Activated CD4-positive, alpha-beta T cell treated with anti-CD3 and anti-CD28 coated beads, Interleukin-2, amount 10 ng/mL, durations not matched to agents 24 days and 14 days (primary cell): ENCODE measurements around the gene RBFOX2. TPM values are rescaled to one million over a fixed set of nuclear protein-coding genes. Genes with fewer than 3 reads are reported as not detected.
"Not testable (repeated sequence)": the region's sequence is repeated elsewhere in the genome, so short reads cannot be mapped to it uniquely, and the experiment has no call there.

Source experiments
- DNase-seq: peaks from one replicate; pipeline ENCODE4 v3.0.0; 2022
- H3K27ac Mint-ChIP-seq: one replicate; pipeline ENCODE4 v1.8.0; 2022; ENCODE audit warnings: mild to moderate bottlenecking, mixed read lengths
- H3K27me3 Mint-ChIP-seq: one replicate; pipeline ENCODE4 v1.8.0; 2022; ENCODE audit warnings: mixed read lengths
- H3K36me3 Mint-ChIP-seq: one replicate; pipeline ENCODE4 v1.8.0; 2022; ENCODE audit warnings: low read depth, mild to moderate bottlenecking, mixed read lengths
- H3K4me1 Mint-ChIP-seq: one replicate; pipeline ENCODE4 v1.8.0; 2021; ENCODE audit warnings: mixed read lengths
- H3K4me3 Mint-ChIP-seq: one replicate; pipeline ENCODE4 v1.8.0; 2022; ENCODE audit warnings: mild to moderate bottlenecking, moderate library complexity, mixed read lengths
- H3K9me3 Mint-ChIP-seq: one replicate; pipeline ENCODE4 v1.8.0; 2021; ENCODE audit warnings: mixed read lengths
- intact Hi-C: fragments of 100-400 bp; cut with micrococcal nuclease; formaldehyde crosslinking; loops from one replicate; pipeline ENCODE4 v1.15.1; 2023
- total RNA-seq: library from RNA; stranded (reverse); gene quantifications from 2 replicates; pipeline ENCODE4 v1.2.3, GENCODE V29; 2022

The RBFOX2 gene
- total RNA-seq, 1 donor from 2014 or later = 3.9 TPM

DNA sequence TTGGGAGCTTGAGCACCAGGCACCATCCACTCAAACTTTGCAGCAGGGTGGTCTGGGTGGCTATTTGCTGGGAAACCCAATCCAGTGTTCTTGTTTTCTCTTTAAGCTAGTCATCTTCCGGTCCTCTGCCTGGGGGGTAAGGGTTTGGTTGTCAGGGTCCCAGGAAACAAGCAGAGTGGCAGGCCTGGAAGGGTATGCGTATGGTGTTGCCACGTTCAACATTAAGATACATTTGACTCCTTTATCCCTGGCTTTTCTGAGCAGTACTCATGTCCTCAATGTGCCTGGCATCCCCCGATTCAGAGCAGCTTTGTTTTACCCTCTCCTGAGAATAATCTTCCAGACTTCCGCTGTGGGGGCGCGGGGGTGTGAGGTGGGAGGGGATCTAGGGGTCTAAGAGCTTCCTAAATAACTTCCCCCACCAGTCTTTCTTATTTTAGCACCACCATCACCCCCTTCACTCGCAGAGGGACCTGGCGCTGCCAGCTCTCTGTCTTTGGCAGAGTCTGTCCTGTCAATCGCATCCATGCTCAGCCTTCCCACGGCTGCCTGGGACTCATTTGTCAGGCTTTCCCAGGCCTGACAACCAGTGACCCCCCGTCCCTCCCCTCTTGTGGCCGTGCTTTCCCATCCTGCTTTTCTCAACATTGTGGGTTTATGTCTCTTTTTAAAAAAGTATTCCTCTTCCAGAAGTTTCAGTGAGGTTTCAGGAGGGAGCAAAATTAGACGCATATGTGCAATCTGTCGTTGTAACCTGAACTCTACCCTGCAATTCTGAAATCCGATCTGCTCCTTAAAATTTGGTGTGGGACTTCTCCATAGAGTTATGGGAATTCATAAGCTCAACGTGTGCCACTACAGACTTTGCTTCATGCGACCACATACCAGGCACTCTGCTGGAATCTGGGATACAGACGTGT lies 27.0 kb upstream of the RBFOX2 start:
- Mint-ChIP-seq H3K27ac (no peak overlapping the region), H3K4me1 (peaks cover 4% of the 10 kb centered on the region), H3K9me3 (no peaks in the 10 kb centered on the region), H3K27me3 (peaks cover 11% of the 10 kb centered on the region), H3K4me3 (no peak overlapping the region), H3K36me3 (no peaks in the 10 kb centered on the region)
- intact Hi-C loops = no loop called here
- no peak for DNase-seq

DNA sequence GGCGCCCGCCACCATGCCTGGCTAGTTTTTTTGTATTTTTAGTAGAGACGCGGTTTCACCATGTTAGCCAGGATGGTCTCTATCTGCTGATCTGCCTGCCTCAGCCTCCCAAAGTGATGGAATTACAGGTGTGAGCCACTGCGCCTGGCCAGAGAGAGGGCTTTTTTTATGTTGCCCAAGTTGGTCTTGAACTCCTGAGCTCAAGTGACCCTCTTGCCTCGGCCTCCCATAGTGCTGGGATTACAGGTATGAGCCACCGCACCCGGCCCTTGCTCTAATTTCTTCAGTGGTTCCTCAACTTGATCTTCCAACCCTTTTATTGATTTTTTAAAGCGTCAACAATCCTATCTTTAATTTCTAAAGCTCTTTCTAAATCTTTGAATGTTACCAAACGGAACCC lies 25.8 kb upstream of the RBFOX2 start:
- intact Hi-C loops, H3K36me3 Mint-ChIP-seq, H3K4me1 Mint-ChIP-seq, H3K27ac Mint-ChIP-seq, H3K4me3 Mint-ChIP-seq, H3K9me3 Mint-ChIP-seq, DNase-seq: not testable (repeated sequence)
- H3K27me3 Mint-ChIP-seq = peaks cover 11% of the 10 kb centered on the region

DNA sequence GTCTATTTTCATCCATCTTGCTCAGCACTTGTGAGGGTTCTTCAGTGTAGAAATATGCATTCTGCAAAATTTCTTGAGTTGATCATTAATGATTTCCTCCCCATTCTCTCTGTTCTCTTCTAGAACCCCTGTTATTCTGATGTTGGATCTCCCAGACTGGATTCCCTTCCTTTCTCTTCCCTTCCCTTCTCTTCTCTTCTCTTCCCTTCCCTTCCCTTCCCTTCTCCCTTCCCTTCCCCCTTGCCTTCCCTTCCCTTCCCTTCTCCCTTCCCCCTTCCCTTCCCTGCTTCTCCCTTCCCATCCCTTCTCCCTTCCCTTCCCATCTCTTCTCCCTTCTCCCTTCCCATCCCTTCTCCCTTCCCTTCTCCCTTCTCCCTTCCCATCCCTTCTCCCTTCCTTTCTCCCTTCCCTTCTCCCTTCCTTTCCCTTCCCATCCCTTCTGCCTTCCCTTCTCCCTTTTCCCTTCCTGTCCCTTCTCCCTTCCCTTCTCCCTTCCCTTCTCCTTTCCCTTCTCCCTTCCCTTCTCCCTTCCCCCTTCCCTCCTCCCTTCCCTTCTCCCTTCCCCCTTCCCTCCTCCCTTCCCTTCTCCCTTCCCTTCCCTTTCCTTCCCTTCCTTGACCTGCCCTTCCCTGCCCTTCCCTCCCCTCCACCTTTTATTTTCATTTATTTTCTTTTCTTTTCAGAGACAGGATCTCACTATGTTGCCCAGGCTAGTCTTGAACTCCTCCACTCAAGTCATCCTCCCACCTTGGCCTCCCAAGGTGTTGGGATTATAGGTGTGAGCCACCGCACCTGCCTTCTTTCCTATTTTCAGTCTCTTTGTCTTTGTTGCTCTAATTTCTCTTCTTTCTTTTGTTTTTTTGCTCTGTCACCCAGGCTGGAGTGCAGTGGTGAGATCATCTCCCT lies 24.9 kb upstream of the RBFOX2 start:
- Mint-ChIP-seq H3K4me1 (peaks cover 4% of the 10 kb centered on the region), H3K27me3 (peaks cover 11% of the 10 kb centered on the region), H3K27ac (no peak overlapping the region)

DNA sequence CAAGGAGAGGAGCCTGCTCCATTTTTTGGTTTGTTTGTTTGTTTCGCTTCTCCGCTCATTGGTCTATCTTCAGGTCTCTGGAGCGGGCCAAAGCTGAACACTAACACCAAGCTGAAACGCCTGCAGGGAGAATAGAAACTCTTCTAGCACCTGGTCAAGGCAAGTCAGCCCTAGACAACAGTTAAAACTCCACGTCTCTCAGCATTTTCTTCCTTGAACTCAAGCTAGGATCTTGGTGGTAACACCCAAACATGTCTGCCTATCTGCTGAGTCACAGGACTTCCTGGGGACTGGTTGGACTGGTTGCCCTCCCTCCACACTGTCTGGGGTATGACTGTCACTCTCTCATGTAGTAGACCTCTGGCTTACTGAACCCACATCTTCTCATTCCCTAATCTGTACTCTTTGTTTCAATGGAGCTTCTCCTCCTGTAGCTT lies 23.9 kb upstream of the RBFOX2 start:
- Mint-ChIP-seq H3K9me3 (no peaks in the 10 kb centered on the region), H3K27me3 (peaks cover 11% of the 10 kb centered on the region), H3K27ac (no peak overlapping the region), H3K4me3 (no peak overlapping the region), H3K4me1 (peaks cover 4% of the 10 kb centered on the region), H3K36me3 (no peaks in the 10 kb centered on the region)
- intact Hi-C loops = no loop called here
- DNase-seq = no peak

More for the DNA sequence above, 24.9 kb upstream of the RBFOX2 start:
- no peak for DNase-seq
- Mint-ChIP-seq H3K36me3 (no peaks in the 10 kb centered on the region), H3K9me3 (no peaks in the 10 kb centered on the region), H3K4me3 (no peak overlapping the region)
- intact Hi-C loops = no loop called here

DNA sequence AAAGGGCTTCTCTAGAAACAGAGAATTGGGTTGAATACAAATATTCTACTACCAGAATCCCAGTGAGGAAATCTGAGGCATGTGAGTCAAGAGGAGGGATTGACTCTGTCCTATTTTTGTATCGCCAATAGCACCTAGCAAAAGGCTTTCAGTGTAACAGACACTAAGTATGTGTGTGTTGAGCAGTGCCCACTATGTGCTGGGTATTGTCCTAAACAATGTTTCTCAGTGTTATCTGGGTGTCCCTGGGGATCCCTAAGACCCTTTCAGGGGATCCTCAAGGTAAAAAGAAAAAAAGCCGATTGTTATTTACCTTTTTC lies 21.0 kb upstream of the RBFOX2 start:
- Mint-ChIP-seq H3K4me1 (peaks cover 4% of the 10 kb centered on the region), H3K9me3 (no peaks in the 10 kb centered on the region), H3K27me3 (peaks cover 3% of the 10 kb centered on the region), H3K36me3 (no peaks in the 10 kb centered on the region), H3K27ac (no peak overlapping the region), H3K4me3 (no peak overlapping the region)
- intact Hi-C loops = no loop called here
- DNase-seq = no peak

DNA sequence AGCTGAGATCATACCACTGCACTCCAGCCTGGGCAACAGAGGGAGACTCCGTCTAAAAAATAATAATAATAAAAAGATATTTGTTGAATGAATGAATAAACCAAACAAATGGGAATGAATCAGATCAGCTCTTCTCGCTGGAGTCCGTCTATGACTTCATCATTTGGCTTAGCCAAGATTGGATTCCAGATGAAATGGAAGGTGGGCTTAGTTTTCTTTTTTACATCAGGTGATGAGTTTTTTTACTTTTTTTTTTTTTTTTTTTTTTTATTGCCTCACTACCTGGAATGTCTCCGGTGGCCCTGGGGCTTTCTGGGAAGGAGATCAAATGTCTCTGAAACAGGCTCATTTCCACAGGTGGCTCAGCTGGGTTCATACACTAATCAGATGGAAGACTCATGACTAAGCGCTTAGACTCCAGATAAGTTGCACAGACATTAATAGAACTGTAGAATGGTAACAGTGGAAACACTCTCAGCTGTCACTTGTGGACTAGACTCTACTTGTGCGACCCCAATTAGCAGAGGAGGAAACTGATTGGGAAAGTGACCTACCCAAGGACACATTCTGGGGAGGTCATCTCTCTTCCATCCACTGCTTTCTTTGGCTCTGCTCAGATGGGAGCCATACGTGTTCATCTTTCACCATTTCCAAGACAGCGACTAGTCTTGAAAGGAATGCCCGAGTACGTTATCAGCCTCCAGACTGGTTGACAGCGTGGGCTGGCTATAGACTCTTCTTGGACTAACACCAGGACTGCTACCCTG lies 20.5 kb upstream of the RBFOX2 start:
- intact Hi-C loops = no loop called here
- Mint-ChIP-seq H3K4me3 (no peak overlapping the region), H3K27ac (no peak overlapping the region), H3K36me3 (no peaks in the 10 kb centered on the region), H3K27me3 (peaks cover 3% of the 10 kb centered on the region), H3K9me3 (no peaks in the 10 kb centered on the region), H3K4me1 (peaks cover 4% of the 10 kb centered on the region)
- no peak for DNase-seq

DNA sequence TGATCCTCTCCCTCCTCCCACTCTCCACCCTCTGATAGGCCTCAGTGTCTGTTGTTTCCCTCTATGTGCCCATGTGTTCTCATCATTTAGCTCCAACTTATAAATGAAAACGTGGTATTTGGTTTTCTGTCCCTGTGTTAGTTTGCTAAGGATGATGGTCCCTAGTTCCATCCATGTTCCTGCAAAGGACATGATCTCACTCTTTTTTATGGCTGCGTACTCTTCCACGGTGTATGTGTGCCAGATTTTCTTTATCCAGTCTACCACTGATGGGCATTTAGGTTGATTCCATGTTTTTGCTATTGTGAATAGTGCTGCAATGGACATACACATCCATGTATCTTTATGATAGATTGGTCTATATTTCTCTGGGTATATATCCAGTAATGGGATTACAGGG lies 15.9 kb upstream of the RBFOX2 start:
- H3K27ac Mint-ChIP-seq, H3K36me3 Mint-ChIP-seq, intact Hi-C loops, H3K27me3 Mint-ChIP-seq, H3K9me3 Mint-ChIP-seq, DNase-seq, H3K4me3 Mint-ChIP-seq, H3K4me1 Mint-ChIP-seq: not testable (repeated sequence)

DNA sequence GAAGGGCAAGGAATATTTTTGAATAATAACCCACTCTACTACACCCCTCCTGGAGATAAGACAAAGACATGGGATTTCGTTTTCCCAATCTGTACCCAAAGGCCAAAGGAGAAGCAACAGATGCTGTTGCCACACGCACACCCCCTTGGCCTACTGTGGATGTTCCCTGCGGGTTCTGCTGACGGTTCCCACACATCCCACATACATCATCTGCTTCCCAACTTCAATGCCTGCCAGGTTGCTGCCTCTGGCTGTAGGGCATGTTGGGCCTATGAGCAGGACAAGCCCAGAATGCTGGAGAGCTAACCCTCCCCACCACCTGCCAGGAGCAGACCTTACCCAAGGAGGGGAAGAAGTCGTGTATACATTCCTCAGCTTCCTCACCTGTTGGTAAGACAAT lies 13.6 kb upstream of the RBFOX2 start:
- Mint-ChIP-seq H3K27me3 (peaks cover 9% of the 10 kb centered on the region), H3K4me3 (no peak overlapping the region), H3K27ac (no peak overlapping the region), H3K9me3 (no peaks in the 10 kb centered on the region), H3K36me3 (no peaks in the 10 kb centered on the region), H3K4me1 (no peaks in the 10 kb centered on the region)
- DNase-seq = no peak
- intact Hi-C loops = no loop called here

DNA sequence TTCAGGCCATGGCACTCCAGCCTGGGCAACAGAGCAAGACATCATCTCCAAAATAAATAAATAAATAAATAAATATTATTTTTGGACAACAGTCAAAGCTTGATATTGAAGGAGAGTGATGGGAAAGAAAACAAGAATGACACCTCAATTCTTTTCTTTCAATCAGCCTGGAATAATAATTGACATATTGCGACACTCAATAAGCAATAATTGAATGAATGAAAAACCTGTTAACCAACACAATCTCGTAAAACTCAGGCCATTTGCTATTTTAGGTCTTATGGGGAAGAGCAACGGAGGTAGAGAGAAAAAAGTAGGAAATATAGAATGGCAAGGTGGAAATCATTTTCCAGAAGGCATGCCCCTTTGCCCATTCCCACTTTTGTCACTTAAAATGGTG lies 10.5 kb upstream of the RBFOX2 start:
- no peaks in the 10 kb centered on the region for H3K36me3 Mint-ChIP-seq

DNA sequence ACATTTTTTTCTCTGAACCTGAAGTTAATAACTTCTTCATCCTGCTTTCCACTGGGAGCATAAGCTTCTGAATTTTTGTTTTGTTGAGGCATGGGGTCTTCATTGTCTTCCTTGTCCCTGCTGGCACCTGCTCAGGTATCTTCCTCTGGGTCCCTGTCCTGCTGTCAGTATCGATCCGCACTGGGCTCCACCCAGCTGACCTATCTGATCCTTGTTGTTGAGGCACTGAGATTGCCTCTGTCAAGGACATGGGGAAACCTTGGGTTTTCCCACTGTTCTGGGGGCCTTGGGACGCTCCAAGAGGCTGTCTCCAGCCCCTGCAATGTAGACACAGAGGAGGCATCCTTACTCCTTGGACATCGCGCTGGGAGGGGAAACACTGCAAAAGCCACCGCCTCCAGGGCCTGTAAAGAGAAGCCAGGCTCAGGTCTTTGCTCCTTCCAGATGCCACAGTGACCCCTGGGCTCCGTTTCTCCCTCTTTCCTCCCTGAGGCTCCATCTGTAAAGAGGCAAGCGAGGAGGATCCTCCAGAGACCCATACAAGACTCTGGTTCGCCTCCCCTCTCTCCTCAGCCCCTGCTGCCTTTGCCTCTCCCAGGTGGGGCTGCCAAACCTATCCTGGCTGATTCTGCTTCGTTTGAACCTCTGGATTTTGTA lies 8.6 kb upstream of the RBFOX2 start:
- no peak overlapping the region for H3K27ac Mint-ChIP-seq
- H3K36me3 Mint-ChIP-seq = no peaks in the 10 kb centered on the region
- intact Hi-C loops = no loop called here
- H3K4me3 Mint-ChIP-seq = no peak overlapping the region
- peaks cover 27% of the 10 kb centered on the region for H3K27me3 Mint-ChIP-seq
- no peaks in the 10 kb centered on the region for H3K9me3 Mint-ChIP-seq
- no peaks in the 10 kb centered on the region for H3K4me1 Mint-ChIP-seq
- no peak for DNase-seq

More for the DNA sequence above, 10.5 kb upstream of the RBFOX2 start:
- peaks cover 24% of the 10 kb centered on the region for H3K27me3 Mint-ChIP-seq
- no peak for DNase-seq
- no peak overlapping the region for H3K4me3 Mint-ChIP-seq
- H3K27ac Mint-ChIP-seq = no peak overlapping the region
- H3K9me3 Mint-ChIP-seq = no peaks in the 10 kb centered on the region
- intact Hi-C loops = no loop called here
- H3K4me1 Mint-ChIP-seq = no peaks in the 10 kb centered on the region

DNA sequence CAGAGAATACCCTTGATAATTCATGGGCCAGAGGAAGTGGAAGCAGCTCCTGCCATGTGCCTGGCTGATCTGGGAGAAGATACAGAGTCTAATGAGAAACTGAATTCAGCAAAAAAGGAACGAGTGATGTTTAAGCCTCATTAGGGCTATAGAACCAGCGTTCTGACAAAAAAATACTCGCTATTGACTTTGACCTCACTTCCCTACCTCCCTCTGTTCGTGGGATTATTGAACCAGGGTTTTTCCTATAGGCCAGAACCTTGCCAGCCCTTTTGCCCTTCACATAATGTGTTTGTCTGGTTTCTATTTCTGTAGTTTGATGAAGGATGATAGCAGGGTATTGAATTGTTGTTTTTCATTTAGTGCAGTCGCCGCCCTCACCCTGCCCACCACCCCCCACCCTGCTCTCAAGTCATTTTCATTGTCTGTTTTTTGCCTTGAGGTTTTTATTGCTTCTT lies 7.6 kb upstream of the RBFOX2 start:
- DNase-seq = no peak
- no peak overlapping the region for H3K4me3 Mint-ChIP-seq
- H3K27ac Mint-ChIP-seq = no peak overlapping the region
- H3K36me3 Mint-ChIP-seq = no peaks in the 10 kb centered on the region
- H3K9me3 Mint-ChIP-seq = no peaks in the 10 kb centered on the region
- intact Hi-C loops = no loop called here
- no peaks in the 10 kb centered on the region for H3K4me1 Mint-ChIP-seq
- peaks cover 33% of the 10 kb centered on the region for H3K27me3 Mint-ChIP-seq

DNA sequence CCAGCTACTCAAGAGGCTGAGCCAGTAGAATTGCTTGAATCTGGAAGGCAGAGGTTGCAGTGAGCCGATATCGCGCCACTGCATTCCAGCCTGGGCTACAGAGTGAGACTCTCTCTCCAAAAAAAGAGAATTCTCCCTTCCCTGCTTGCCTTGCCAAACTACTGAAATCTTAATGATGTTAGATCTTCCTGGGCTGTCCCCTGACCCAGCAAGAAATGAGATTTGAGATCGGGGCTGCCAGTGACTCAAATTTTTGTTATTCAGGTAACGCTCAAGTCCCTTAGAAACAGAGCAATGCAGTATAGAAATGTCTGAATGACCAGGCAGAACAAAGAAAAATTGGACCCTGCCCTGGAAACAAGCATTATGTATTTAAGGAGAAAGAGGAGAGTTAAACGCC lies 4.0 kb upstream of the RBFOX2 start:
- H3K27me3 Mint-ChIP-seq = peaks cover 44% of the 10 kb centered on the region
- H3K36me3 Mint-ChIP-seq = no peaks in the 10 kb centered on the region
- intact Hi-C loops = no loop called here

DNA sequence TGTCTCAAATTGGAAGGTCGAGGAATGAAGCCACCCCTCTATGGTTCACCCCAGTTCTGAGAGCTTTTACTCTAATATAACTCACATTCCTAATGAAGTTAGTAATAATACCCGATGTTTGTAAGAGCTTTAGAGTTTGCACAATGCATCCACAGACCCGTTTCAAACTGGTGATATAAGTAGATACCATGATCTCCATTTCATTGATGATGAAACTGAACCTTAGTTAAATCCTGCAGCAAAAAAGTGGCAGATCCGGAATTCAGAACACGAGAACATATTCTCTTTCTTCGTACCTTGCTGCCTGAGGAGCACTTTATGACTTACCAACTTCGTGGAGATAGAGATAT lies 757 bp upstream of the RBFOX2 start:
- intact Hi-C loops = loop anchor here (5.0 to 10.0 kb wide), 2 partner anchors 45 to 93 kb away; no protein-coding TSS in a partner anchor
- H3K27ac Mint-ChIP-seq = no peak overlapping the region
- DNase-seq = no peak
- H3K9me3 Mint-ChIP-seq = no peaks in the 10 kb centered on the region
- H3K27me3 Mint-ChIP-seq = peaks cover 44% of the 10 kb centered on the region
- peak overlapping the region; percentile 89 for H3K4me3 Mint-ChIP-seq
- H3K36me3 Mint-ChIP-seq = no peaks in the 10 kb centered on the region
- H3K4me1 Mint-ChIP-seq = peaks cover 14% of the 10 kb centered on the region

More for the DNA sequence above, 4.0 kb upstream of the RBFOX2 start:
- peaks cover 11% of the 10 kb centered on the region for H3K4me1 Mint-ChIP-seq
- no peaks in the 10 kb centered on the region for H3K9me3 Mint-ChIP-seq
- DNase-seq = no peak
- H3K27ac Mint-ChIP-seq = no peak overlapping the region
- no peak overlapping the region for H3K4me3 Mint-ChIP-seq
